ENCODE data around the gene MAP2K5. TPM values are rescaled to one million over a fixed set of nuclear protein-coding genes. Genes with fewer than 3 reads are reported as not detected.

The MAP2K5 gene
- polyA plus RNA-seq, 1 donor from 2014 or later = 12.1 TPM

- Histone ChIP-seq H3F3A (ENCODE audit: insufficient read depth, low read length, poor library complexity, severe bottlenecking) (no peaks in the 10 kb centered on the region), H3K4me3 (ENCODE audit: low read length) (no peak overlapping the region), H3K9ac (ENCODE audit: low read length) (no peak overlapping the region), H3K9me3 (ENCODE audit: low read length) (no peaks in the 10 kb centered on the region), H3K27me3 (ENCODE audit: insufficient read depth, low read depth, low read length) (no peaks in the 10 kb centered on the region), H4K20me1 (ENCODE audit: insufficient read depth) (no peaks in the 10 kb centered on the region), H3K9me2 (ENCODE audit: insufficient read depth, low read length) (no peaks in the 10 kb centered on the region), H3K36me3 (ENCODE audit: insufficient read depth, low read length) (no peaks in the 10 kb centered on the region), H3K4me2 (ENCODE audit: low read length) (no peak overlapping the region), H2AFZ (ENCODE audit: low read depth, low read length) (no peak overlapping the region), H3K79me2 (replicated peaks; ENCODE audit: insufficient read depth, low read length) (no peaks in the 10 kb centered on the region), H3K27ac (ENCODE audit: low read length) (no peak overlapping the region)
- TF ChIP-seq CTCF (IDR thresholded peaks at IDR 0.05; ENCODE audit: poor library complexity, severe bottlenecking) = no peak
- no peak for TF ChIP-seq RAD21 (conservative IDR thresholded peaks at IDR 0.05)
- no peak for TF ChIP-seq EP300 (conservative IDR thresholded peaks at IDR 0.05; ENCODE audit: poor library complexity, severe bottlenecking)
- TF ChIP-seq TAF1 (IDR thresholded peaks at IDR 0.05; ENCODE audit: low read depth) = no peak
- no peak for TF ChIP-seq REST (IDR thresholded peaks at IDR 0.05; ENCODE audit: borderline replicate concordance)
- TF ChIP-seq MXI1 (conservative IDR thresholded peaks at IDR 0.05; ENCODE audit: poor library complexity, severe bottlenecking) = no peak
- no peak for TF ChIP-seq POLR2AphosphoS5 (IDR thresholded peaks at IDR 0.05)
- no peak for TF ChIP-seq EZH2 (IDR thresholded peaks at IDR 0.05; ENCODE audit: borderline replicate concordance, insufficient read depth, low read length, poor library complexity, severe bottlenecking)
- no peak for TF ChIP-seq SMC3 (conservative IDR thresholded peaks at IDR 0.05; ENCODE audit: poor library complexity)
These were observed 207.9 kb downstream of the MAP2K5 start for GRCh38 chr15:67750371-67750770.

- no peak overlapping the region for H3K27ac ChIP-seq (ENCODE audit: low read length)
- H3K4me3 ChIP-seq (ENCODE audit: low read length) = no peak overlapping the region
- H3K4me2 ChIP-seq (ENCODE audit: low read length) = no peak overlapping the region
- H3K9me2 ChIP-seq (ENCODE audit: insufficient read depth, low read length) = no peaks in the 10 kb centered on the region
- H3K9ac ChIP-seq (ENCODE audit: low read length) = no peak overlapping the region
- no peaks in the 10 kb centered on the region for H3K79me2 ChIP-seq (replicated peaks; ENCODE audit: insufficient read depth, low read length)
- no peaks in the 10 kb centered on the region for H3F3A ChIP-seq (ENCODE audit: insufficient read depth, low read length, poor library complexity, severe bottlenecking)
- no peaks in the 10 kb centered on the region for H3K27me3 ChIP-seq (ENCODE audit: insufficient read depth, low read depth, low read length)
- TF ChIP-seq POLR2AphosphoS5 (IDR thresholded peaks at IDR 0.05) = no peak
- TF ChIP-seq EZH2 (IDR thresholded peaks at IDR 0.05; ENCODE audit: borderline replicate concordance, insufficient read depth, low read length, poor library complexity, severe bottlenecking) = no peak
- no peak for TF ChIP-seq EP300 (conservative IDR thresholded peaks at IDR 0.05; ENCODE audit: poor library complexity, severe bottlenecking)
- no peak for TF ChIP-seq REST (IDR thresholded peaks at IDR 0.05; ENCODE audit: borderline replicate concordance)
- no peak for TF ChIP-seq SMC3 (conservative IDR thresholded peaks at IDR 0.05; ENCODE audit: poor library complexity)
- no peak for TF ChIP-seq MXI1 (conservative IDR thresholded peaks at IDR 0.05; ENCODE audit: poor library complexity, severe bottlenecking)
- no peak for TF ChIP-seq RAD21 (conservative IDR thresholded peaks at IDR 0.05)
- no peak for TF ChIP-seq CTCF (IDR thresholded peaks at IDR 0.05; ENCODE audit: poor library complexity, severe bottlenecking)
- no peak for TF ChIP-seq TAF1 (IDR thresholded peaks at IDR 0.05; ENCODE audit: low read depth)
- H3K36me3 ChIP-seq (ENCODE audit: insufficient read depth, low read length) = no peaks in the 10 kb centered on the region
- no peaks in the 10 kb centered on the region for H4K20me1 ChIP-seq (ENCODE audit: insufficient read depth)
- no peak overlapping the region for H2AFZ ChIP-seq (ENCODE audit: low read depth, low read length)
- H3K9me3 ChIP-seq (ENCODE audit: low read length) = no peaks in the 10 kb centered on the region
These were observed 211.4 kb downstream of the MAP2K5 start for GRCh38 chr15:67753891-67754290.
